Pancreas (tissue), 10 donors: ENCODE results near the gene KLK13. TPM values are rescaled to one million over a fixed set of nuclear protein-coding genes. Genes with fewer than 3 reads are reported as not detected.

Experiments used
- ATAC-seq, 4 donors: fragments of 200-7000 bp; cut with Tn5 transposase; one replicate each; pipeline versions ENCODE4 v1.8.0 to v1.9.1; 2020; ENCODE audit warnings: mild to moderate bottlenecking in 4 of 4, moderate library complexity in 4 of 4
- DNase-seq, 6 donors: peaks; one replicate each; pipeline ENCODE4 v3.0.0-alpha.2; 2020
- FAIRE-seq: peaks from 2 replicates; lab custom pipeline; 2012; peaks lifted over from hg19 to GRCh38; lab: Jason Lieb, UNC
- H3K27ac ChIP-seq, 4 donors: fragments of 200-600 bp; sonication (generic); 1 replicate in 3 of 4; 2 replicates in 1 of 4; pipeline versions ENCODE4 v1.5.0 to v1.8.0; 2020
- H3K27me3 ChIP-seq, 4 donors: fragments of 200-600 bp; one replicate each; pipeline ENCODE4 v1.8.0; 2021
- H3K36me3 ChIP-seq, 3 donors: fragments of 200-600 bp; sonication (generic) in 1 of 3; one replicate each; pipeline versions ENCODE4 v1.5.0 to v1.8.0; 2020 to 2021
- H3K4me1 ChIP-seq, 3 donors: fragments of 200-600 bp; one replicate each; pipeline ENCODE4 v1.8.0; 2021
- H3K4me3 ChIP-seq, 4 donors: fragments of 200-600 bp; sonication (generic) in 2 of 4; one replicate each; pipeline versions ENCODE4 v1.5.0 to v1.8.0; 2020 to 2021
- H3K9me3 ChIP-seq, 4 donors: fragments of 200-600 bp; one replicate each; pipeline ENCODE4 v1.8.0; 2021
- CTCF ChIP-seq, 4 donors: fragments of 200-600 bp; sonication (generic) in 3 of 4; IDR thresholded peaks; one replicate each; pipeline versions ENCODE4 v1.5.0 to v1.8.0; 2021; ENCODE audit warnings: antibody characterized with exemption in 4 of 4
- WGBS, 2 donors: extraction: QIAGEN DNeasy Blood & Tissue Kit; methylation state at CpG; one replicate each; pipeline ENCODE4 v1.1.7; 2013; 5-methylcytosine and 5-hydroxymethylcytosine counted together
- intact Hi-C, 3 donors: fragments of 100-400 bp; cut with DNase I; formaldehyde crosslinking; loops; one replicate each; pipeline versions ENCODE4 v1.11.1 to v1.14.2; 2022
- polyA plus RNA-seq, 2 donors: library from polyadenylated mRNA; stranded (reverse); fragments of 200-250 nt; gene quantifications; one replicate each; pipeline ENCODE4 v1.2.3, GENCODE V29; 2013
- total RNA-seq, 6 donors: library from RNA; stranded (reverse); fragmentation: NEBNext Ultra II Directional in 4 of 6; extraction: Animal tissue kit (Norgen Biotek cat#: 25700) in 4 of 6; gene quantifications; one replicate each; pipeline versions ENCODE4 v1.2.1 to v1.2.4, GENCODE V29; 2021 to 2023
- donor health status: healthy with polysubstance abuse.
- donor health status: DM: no; HTN: no; CAD: no; lungs with moderate emphysema.
- donor health status: DM: no; HTN: no; CAD: no.
- donor health status: control.
- donor health status: control.
- donor health status: Bipolar disorder and iron deficiency.
- donor health status: DM: yes; HTN: yes; CAD: no.
- donor health status: DM: no; HTN: no; CAD: no.
- donor health status: DM: no; HTN: no; CAD: no.
- donor health status: DM: yes; HTN: yes; CAD: no.

Gene KLK13
- total and polyA plus RNA-seq, 8 donors, result 0.59 to 6.4 (median 2.7) TPM; not detected in 1

GRCh38 chr19:51093510-51094345, 28.8 kb upstream of the KLK13 start:
- TF ChIP-seq CTCF (IDR thresholded peaks at IDR 0.05), result no peak
- ATAC-seq (no peak), FAIRE-seq (no peak), DNase-seq (no peak)
- intact Hi-C loops, result loop anchor here in 2 of 3 donors (5.0 kb wide), 3 partner anchors 66 to 161 kb away; partner anchors contain the start of gene KLK11 (in 1 of the 2)
- Histone ChIP-seq H3K9me3 (no peaks in the 10 kb centered on the region), H3K36me3 (no peaks in the 10 kb centered on the region), H3K27ac (no peak overlapping the region), H3K4me1 (no peaks in the 10 kb centered on the region), H3K4me3 (no peak overlapping the region), H3K27me3 (no peaks in the 10 kb centered on the region)
- WGBS, 2 donors, result 77 to 82% methylated on average over 22 of the region's 22 CpGs

- no peak for TF ChIP-seq CTCF (IDR thresholded peaks at IDR 0.05)
- no peaks in the 10 kb centered on the region for H3K36me3 ChIP-seq
- no peaks in the 10 kb centered on the region for H3K27me3 ChIP-seq
- ATAC-seq, result peak in 1 of 4 donors; percentile 18
- no peak overlapping the region for H3K4me3 ChIP-seq
- no peak for DNase-seq
- 56 to 59% methylated on average over 8 of the region's 8 CpGs for WGBS, 2 donors
- no peaks in the 10 kb centered on the region for H3K4me1 ChIP-seq
- intact Hi-C loops, result loop anchor here in 2 of 3 donors (5.0 kb wide), 3 partner anchors 66 to 161 kb away; partner anchors contain the start of gene KLK11 (in 1 of the 2)
- no peak overlapping the region for H3K27ac ChIP-seq
- FAIRE-seq, result no peak
- no peaks in the 10 kb centered on the region for H3K9me3 ChIP-seq
These were observed 28.2 kb upstream of the KLK13 start for GRCh38 chr19:51093101-51093500.

GRCh38 chr19:51091895-51092873, 27.3 kb upstream of the KLK13 start:
- FAIRE-seq (no peak), DNase-seq (no peak), ATAC-seq (no peak)
- intact Hi-C loops, result loop anchor here in 2 of 3 donors (5.0 kb wide), 3 partner anchors 65 to 160 kb away; partner anchors contain the start of gene KLK11 (in 1 of the 2)
- Histone ChIP-seq H3K4me3 (no peak overlapping the region), H3K9me3 (no peaks in the 10 kb centered on the region), H3K36me3 (no peaks in the 10 kb centered on the region), H3K4me1 (no peaks in the 10 kb centered on the region), H3K27me3 (no peaks in the 10 kb centered on the region), H3K27ac (no peak overlapping the region)
- 55 to 56% methylated on average over 16 of the region's 16 CpGs for WGBS, 2 donors
- TF ChIP-seq CTCF (IDR thresholded peaks at IDR 0.05), result no peak

GRCh38 chr19:51091126-51091525, 26.2 kb upstream of the KLK13 start:
- no peaks in the 10 kb centered on the region for H3K27me3 ChIP-seq
- H3K36me3 ChIP-seq, result no peaks in the 10 kb centered on the region
- DNase-seq, result no peak
- no peaks in the 10 kb centered on the region for H3K4me1 ChIP-seq
- ATAC-seq, result no peak
- no peak overlapping the region for H3K4me3 ChIP-seq
- 85 to 87% methylated on average over 10 of the region's 10 CpGs for WGBS, 2 donors
- no peak for TF ChIP-seq CTCF (IDR thresholded peaks at IDR 0.05)
- FAIRE-seq, result no peak
- no peak overlapping the region for H3K27ac ChIP-seq
- intact Hi-C loops, result loop anchor here in 2 of 3 donors (5.0 kb wide), 3 partner anchors 64 to 159 kb away; partner anchors contain the start of gene KLK11 (in 1 of the 2)
- H3K9me3 ChIP-seq, result no peaks in the 10 kb centered on the region
